ENCODE data around the gene CTTN. TPM values are rescaled to one million over a fixed set of nuclear protein-coding genes. Genes with fewer than 3 reads are reported as not detected.

Gene CTTN
- total RNA-seq, 4 donors from 2014 or later, result 111 to 164 (median 146) TPM

DNA sequence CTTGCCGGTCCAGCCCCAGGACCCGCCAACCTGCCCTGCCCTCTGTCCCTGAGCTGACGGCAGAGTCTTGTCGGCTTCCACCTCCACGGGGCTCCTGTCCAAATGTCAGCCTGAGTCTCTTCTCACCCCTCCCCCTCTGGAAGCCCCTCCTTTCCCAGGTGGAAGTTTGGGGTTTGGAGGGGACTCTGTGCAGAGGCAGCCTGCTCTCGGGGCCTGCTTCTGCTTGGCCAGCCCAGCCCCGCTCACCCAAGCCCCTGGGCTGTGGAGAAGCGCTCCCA, 31.0 kb downstream of the CTTN start:
- DNase-seq (ENCODE audit: extremely low spot score), result no peak
- Histone ChIP-seq H3K27me3 (no peaks in the 10 kb centered on the region), H3K9me3 (no peaks in the 10 kb centered on the region), H3K27ac (replicated peaks in 1 of 4) (no peak overlapping the region), H3K4me1 (no peaks in the 10 kb centered on the region), H3K4me3 (no peak overlapping the region), H3K36me3 (peaks cover 66 to 99% (median 98%) of the 10 kb centered on the region in 4 donors)
- intact Hi-C loops (cut with DNase I), result no loop called here
- WGBS, result 82% methylated on average over 6 of the region's 8 CpGs
- TF ChIP-seq POLR2AphosphoS5 (IDR thresholded peaks at IDR 0.05) (no peak), EP300 (IDR thresholded peaks at IDR 0.05) (no peak), POLR2A (IDR thresholded peaks at IDR 0.05; ENCODE audit: low read depth) (no peak)
- TF ChIP-seq, protein P1, sequence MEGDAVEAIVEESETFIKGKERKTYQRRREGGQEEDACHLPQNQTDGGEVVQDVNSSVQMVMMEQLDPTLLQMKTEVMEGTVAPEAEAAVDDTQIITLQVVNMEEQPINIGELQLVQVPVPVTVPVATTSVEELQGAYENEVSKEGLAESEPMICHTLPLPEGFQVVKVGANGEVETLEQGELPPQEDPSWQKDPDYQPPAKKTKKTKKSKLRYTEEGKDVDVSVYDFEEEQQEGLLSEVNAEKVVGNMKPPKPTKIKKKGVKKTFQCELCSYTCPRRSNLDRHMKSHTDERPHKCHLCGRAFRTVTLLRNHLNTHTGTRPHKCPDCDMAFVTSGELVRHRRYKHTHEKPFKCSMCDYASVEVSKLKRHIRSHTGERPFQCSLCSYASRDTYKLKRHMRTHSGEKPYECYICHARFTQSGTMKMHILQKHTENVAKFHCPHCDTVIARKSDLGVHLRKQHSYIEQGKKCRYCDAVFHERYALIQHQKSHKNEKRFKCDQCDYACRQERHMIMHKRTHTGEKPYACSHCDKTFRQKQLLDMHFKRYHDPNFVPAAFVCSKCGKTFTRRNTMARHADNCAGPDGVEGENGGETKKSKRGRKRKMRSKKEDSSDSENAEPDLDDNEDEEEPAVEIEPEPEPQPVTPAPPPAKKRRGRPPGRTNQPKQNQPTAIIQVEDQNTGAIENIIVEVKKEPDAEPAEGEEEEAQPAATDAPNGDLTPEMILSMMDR (IDR thresholded peaks at IDR 0.05), result no peak

DNA sequence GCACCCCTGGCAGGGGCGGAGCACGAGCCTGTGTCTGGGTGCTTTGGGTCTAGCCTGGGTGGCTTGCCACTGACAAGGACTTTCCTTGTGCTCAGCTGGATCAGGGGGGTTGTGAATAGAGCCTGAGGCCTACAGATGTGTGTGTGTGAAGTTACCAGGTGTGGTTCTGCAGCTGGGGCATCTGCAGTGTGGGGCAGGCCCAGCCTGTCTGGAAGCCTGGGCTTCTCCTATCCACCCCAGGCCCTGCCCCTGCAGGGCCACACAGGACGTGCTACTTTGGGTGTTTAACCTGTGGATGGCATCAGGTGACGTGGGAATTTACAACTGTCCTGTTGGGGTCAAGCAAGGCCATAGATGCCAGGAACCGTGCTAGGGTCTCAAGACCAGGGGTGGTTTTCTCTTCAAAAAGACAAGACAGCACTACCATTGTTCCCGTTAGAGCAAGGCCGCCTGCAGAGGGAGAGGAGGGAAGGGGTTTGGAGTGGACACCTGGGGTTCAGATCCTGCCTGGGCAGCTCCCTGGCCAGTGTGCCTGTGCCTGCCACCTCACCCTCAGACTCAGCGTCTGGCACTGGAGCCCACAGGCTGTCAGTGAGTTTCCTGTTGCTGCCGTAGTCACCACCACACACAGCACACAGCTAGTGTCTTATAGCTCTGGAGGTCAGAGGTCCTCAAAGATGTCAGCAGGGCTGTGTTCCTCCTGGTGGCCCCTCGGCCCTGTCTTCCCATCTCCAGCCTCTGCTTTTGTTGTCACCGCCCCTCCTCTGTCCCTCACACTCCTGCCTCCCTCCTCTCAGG, 31.6 kb downstream of the CTTN start:
- 83% methylated on average over 6 of the region's 11 CpGs for WGBS
- no peaks in the 10 kb centered on the region for H3K27me3 ChIP-seq
- DNase-seq (ENCODE audit: extremely low spot score), result no peak
- no peaks in the 10 kb centered on the region for H3K9me3 ChIP-seq
- no peaks in the 10 kb centered on the region for H3K4me1 ChIP-seq
- H3K27ac ChIP-seq (replicated peaks in 1 of 4), result no peak overlapping the region
- TF ChIP-seq POLR2AphosphoS5 (IDR thresholded peaks at IDR 0.05) (no peak), POLR2A (IDR thresholded peaks at IDR 0.05; ENCODE audit: low read depth) (no peak), EP300 (IDR thresholded peaks at IDR 0.05) (no peak)
- TF ChIP-seq, protein P1 (IDR thresholded peaks at IDR 0.05), result no peak
- intact Hi-C loops (cut with DNase I), result no loop called here
- peaks cover 70 to 99% (median 98%) of the 10 kb centered on the region in 4 donors for H3K36me3 ChIP-seq
- H3K4me3 ChIP-seq, result no peak overlapping the region

DNA sequence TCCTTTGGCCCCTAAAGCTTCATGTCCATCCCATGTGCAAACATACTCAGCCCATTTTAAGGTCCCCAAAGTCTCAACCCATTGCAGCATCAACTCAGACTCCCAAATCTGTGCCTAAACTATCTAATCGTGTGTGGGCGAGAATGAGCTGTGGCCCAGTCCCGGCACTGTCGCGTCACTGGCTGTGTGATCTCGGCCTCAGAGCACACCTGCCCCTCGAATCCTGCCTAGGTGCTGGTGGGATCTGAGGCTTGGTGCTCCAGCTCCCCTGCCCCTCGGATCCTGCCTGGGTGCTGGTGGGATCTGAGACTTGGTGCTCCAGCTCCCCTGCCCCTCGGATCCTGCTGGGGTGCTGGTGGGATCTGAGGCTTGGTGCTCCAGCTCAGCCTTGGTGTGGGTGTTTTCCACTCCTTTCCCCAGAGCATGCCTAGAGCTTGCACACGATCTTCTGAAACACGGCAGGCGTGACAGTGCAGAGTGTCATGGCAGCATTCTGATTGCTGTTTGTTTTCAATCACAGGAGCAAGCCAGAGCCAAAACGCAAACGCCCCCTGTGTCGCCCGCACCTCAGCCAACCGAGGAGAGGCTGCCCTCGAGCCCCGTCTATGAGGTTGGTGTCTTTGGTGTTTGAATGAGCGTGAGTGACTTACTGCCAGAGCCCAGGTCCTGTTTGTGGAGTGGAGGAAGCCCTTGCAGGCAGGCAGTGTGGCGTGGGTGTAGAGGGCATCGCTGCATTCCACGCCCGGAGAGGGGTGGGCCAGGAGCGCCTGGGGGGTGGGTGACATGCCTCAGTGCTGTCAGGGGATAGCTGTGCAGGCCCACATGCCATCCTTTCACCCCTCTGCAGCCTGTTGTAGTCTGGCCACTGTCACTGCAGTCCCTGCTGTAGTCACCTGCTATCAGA, 32.6 kb downstream of the CTTN start:
- intact Hi-C loops (cut with DNase I), result no loop called here
- H3K27me3 ChIP-seq, result no peaks in the 10 kb centered on the region
- no peak for TF ChIP-seq EP300 (IDR thresholded peaks at IDR 0.05)
- TF ChIP-seq, protein P1 (IDR thresholded peaks at IDR 0.05), result no peak
- no peak for TF ChIP-seq POLR2A (IDR thresholded peaks at IDR 0.05; ENCODE audit: low read depth)
- TF ChIP-seq POLR2AphosphoS5 (IDR thresholded peaks at IDR 0.05), result no peak
- H3K27ac ChIP-seq (replicated peaks in 1 of 4), result no peak overlapping the region
- no peaks in the 10 kb centered on the region for H3K4me1 ChIP-seq
- no peak for DNase-seq (ENCODE audit: extremely low spot score)
- peaks cover 73 to 99% (median 98%) of the 10 kb centered on the region in 4 donors for H3K36me3 ChIP-seq
- no peak overlapping the region for H3K4me3 ChIP-seq
- no peaks in the 10 kb centered on the region for H3K9me3 ChIP-seq
- WGBS, result 94% methylated on average over 22 of the region's 25 CpGs

DNA sequence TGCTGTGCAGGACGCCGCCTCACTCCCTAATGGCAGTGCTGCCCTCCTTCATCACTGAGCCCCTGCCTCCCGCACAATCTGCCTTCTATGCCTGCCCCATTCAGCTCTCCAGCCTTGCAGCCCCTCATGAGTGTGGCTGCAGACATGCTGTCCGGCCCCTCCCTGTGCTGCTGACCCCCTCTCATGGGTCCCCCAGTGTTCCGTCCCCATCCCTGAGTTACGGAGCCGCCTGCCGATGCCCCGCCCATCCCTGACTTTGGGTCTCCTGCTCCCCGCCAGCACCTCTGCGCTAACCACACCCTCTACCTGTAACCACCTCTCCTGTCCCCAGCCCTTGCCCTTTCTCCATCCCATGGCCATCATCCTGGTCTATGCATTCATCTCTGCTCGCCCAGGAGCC, 33.3 kb downstream of the CTTN start:
- DNase-seq (ENCODE audit: extremely low spot score), result no peak
- 98% methylated on average over 12 of the region's 12 CpGs for WGBS
- intact Hi-C loops (cut with DNase I), result no loop called here
- Histone ChIP-seq H3K27ac (replicated peaks in 1 of 4) (no peak overlapping the region), H3K9me3 (no peaks in the 10 kb centered on the region), H3K36me3 (peaks cover 77 to 99% (median 98%) of the 10 kb centered on the region in 4 donors), H3K4me3 (no peak overlapping the region), H3K4me1 (no peaks in the 10 kb centered on the region), H3K27me3 (no peaks in the 10 kb centered on the region)
- TF ChIP-seq EP300 (IDR thresholded peaks at IDR 0.05) (no peak), POLR2AphosphoS5 (IDR thresholded peaks at IDR 0.05) (no peak), POLR2A (IDR thresholded peaks at IDR 0.05; ENCODE audit: low read depth) (no peak)
- TF ChIP-seq, protein P1 (IDR thresholded peaks at IDR 0.05), result no peak
